Measurements from ENCODE around the gene LRCH1. TPM values are rescaled to one million over a fixed set of nuclear protein-coding genes. Genes with fewer than 3 reads are reported as not detected.

Gene LRCH1
- total RNA-seq, 1 experiment from 2014 or later = 7.4 TPM

DNA sequence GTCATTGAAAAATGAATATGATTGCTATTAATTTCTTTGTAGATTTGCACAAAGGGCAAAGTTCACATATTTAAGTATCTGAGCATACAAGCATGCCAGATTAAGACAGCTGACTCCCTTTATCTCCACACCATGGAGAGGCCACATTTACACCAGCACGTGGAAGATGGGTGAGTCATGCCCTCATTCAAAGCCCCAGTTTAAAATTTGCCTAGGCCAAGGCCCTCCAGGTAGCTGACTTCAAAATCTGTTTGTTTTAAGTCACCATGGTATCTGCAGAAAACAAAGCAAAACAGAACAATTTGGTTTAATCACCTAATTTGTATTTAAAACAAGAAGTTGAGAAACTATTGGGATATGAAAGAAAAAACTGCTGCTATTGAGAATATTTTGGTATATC, 134.8 kb downstream of the LRCH1 start:
- peak; percentile 72 for DNase-seq (ENCODE audit: low read depth)

DNA sequence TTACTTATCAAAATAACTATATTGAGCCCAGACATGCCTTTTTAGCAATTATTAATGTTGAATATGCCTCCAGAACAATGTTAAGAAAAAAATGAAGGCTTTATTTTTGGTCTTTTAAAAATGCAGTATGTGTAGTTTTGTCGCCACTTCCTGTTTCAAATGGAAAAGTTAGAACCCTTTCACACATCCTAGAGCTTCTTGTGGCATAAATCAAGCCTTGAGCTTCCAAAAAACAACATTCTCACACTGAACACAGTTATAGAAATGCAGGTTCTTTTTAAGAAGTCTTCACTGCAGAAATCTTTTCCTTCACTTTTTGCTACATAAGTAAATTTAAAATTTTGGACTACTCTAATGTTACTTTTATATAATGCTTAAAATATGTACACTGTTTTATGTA, 135.3 kb downstream of the LRCH1 start:
- DNase-seq (ENCODE audit: low read depth) = no peak

DNA sequence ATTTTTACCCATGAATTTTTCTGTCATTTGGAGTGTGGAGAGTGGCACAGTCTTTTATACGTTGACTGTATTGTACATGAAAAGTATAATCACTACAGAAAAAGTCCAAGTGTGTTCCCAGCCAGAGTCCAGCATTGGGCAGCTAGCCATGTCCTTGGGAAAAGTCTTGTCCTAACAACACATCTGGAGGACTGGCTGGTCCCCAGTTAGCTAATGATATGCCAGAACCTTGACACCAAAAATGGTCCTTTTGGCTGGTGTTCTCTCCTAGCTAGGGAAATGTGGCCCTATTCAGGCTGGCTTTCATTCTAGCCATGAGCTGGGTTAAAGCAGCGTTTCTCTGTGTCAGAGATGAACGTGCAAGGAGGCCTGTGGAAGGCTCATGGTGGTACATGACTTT, 145.0 kb downstream of the LRCH1 start:
- DNase-seq (ENCODE audit: low read depth) = no peak

DNA sequence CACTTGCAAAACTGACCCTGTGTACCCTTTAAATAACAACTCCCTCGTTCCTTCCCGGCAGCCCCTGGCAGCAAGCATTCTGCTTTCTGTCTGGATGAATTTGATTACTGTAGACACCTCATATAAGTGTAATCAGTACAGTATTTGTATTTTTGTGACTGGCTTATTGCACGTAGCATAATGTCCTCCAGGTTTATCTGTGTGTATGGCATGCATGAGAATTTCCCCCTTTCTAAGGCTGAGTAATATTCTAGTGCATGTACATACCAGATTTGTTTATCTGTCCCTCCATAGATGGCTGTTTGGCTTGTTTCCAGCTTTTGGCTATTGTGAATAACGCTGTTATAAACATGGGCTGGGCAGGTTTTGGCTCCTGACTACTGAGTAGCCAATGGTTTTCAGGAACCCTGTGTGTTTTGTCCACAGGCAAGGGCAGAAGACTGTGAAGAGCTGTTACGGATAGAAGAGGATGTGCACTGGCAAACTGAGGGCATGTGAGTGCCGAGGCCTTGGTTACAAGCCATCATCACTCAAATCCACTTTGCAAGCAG, 146.0 kb downstream of the LRCH1 start:
- no peak for DNase-seq (ENCODE audit: low read depth)

DNA sequence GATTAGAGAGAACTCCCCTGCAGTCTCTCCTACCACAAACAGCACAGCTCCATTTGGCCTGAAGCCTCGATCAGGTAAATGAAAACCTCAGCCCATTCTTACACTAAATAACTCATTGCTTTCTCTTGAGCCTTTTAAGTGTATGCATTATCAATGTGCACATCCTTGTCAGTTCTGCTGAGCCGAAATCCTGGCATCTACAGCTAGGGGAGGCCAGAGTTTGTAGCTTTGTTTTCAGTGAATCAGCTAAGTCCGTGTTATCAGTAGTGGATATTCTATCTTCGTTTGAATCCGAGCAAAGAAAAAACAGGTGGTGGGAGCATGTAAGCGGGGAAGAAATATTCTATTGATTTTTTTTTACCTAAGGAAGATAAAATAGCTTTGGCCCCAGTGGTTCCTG, 159.6 kb downstream of the LRCH1 start:
- DNase-seq (ENCODE audit: low read depth) = no peak

DNA sequence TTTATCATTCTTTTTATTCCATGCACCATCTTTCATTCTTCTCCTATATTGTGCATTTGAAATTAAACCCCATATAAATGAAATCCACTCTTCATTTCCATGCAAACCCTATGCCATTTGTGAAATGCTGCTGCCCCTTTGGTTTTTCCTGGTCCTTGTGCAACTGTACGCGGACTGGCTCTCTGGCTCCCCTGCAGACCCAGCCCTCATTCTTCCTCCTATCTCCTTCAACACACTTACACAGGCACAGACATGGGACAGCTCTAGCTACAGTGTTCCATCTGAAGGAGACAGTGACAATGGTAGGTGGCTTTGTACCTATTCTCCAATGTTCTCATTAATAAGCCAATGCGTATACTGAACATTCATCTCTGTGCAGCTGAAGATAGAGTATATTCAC, 162.4 kb downstream of the LRCH1 start:
- DNase-seq (ENCODE audit: low read depth) = no peak

DNA sequence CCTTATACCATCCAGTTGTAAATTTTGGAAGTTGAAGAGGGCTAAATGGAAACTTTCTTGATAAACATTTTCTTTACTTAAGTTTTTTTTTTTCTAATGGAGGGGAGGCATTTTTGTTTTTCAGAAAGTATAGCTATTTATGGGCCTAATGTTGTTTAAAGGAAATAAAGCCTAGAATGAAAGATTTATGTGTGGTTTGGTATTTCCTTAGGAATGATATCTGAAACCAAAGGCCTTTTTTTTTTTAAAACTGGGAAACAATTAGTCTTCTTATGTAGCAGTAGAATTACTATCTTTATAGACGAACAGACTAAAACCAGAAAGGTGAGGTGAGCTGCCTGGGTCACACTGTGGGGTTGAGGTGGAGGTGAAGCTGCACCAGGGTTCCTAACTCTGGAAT, 163.9 kb downstream of the LRCH1 start:
- DNase-seq (ENCODE audit: low read depth) = no peak

DNA sequence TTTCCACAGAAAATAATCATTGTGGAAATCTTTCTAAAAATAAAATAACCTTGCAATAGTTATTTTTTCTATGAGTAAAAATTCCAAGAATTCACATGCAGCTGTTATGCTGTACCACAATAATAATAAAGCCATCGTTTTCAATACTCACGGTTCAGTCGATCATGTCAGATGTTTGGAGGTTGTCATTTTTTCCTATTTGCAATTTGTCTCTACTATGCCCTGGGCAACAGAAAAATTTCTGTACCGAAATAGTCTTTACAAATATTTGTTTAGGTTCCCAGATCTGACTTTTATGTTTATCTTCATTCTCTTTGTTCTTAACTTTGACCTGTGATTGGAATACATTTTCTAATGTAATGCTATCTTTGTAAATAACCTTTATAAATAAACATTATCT, 164.3 kb downstream of the LRCH1 start:
- no peak for DNase-seq (ENCODE audit: low read depth)

DNA sequence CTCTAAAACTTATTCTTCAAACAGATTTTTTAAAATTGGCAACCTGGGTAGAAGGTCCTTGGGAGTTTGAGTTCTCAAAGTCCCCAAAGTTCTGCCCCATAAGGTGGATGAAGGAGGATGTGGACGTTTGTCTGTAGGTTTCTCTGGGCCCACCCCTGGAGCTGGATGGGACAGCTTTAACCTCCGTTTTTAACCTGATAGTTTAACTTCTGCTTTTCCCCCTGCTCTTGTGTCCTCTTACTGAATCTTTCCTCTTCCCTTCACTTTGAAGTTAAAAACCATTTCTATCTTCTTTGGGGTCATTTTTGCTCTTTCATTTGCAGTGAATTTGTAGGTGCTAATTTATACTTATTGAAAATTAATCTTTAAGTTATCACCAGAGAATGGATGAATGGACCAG, 164.9 kb downstream of the LRCH1 start:
- no peak for DNase-seq (ENCODE audit: low read depth)

DNA sequence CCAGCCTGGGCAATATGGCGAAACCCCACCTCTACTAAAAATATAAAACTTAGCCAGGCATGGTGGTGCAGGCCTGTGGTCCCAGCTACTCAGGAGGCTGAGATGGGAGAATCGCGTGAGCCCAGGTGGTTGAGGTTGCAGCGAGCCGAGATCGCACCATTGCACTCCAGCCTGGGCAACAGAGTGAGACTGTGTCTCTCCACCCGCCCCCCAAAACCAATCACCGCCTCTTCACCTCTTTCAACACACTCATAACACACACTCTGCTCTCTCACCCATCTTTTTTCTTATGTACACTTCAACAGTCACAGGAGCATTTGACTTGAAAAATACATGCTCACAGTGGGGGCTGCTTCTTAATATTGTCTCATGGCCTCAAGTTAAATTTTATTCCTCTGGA, 167.2 kb downstream of the LRCH1 start:
- DNase-seq (ENCODE audit: low read depth) = no peak

DNA sequence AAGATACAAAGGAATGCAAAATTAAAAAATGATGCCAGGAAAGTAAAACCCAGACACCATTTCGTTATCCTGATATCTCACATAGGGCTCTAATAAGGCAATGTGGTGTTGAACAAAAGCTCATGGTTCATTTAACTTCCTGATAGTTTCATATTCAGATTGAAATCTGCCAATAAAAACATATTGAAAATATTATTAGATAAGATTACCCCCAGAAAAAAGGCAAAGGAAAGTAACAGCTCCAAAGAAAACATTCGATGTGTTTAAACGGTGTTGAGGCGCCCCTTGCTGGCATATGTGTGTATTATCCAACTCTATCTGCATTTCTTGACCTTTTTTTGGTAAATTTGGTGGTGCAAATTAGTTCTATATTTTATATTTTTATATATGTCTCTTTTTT, 168.1 kb downstream of the LRCH1 start:
- peak; percentile 35 for DNase-seq (ENCODE audit: low read depth)

DNA sequence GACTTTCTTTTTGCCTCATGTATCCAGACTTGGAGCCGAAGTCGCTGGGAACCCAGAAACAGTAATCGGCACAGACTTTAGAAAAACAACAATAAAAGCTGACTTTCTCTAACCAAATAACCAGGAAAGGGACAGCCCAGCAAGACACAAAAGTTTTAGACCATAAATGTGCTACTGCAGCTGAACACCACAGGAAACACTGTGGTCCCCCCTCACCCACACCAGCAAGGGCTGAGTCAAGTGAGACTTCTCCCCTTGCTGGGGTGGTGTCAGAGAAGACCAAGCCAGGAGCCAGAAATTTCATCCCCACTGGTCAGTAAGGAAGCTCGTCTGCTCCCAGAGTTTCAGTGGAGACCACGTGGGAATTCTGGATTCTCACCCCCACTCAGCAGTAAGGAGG, 173.4 kb downstream of the LRCH1 start:
- DNase-seq (ENCODE audit: low read depth) = no peak

DNA sequence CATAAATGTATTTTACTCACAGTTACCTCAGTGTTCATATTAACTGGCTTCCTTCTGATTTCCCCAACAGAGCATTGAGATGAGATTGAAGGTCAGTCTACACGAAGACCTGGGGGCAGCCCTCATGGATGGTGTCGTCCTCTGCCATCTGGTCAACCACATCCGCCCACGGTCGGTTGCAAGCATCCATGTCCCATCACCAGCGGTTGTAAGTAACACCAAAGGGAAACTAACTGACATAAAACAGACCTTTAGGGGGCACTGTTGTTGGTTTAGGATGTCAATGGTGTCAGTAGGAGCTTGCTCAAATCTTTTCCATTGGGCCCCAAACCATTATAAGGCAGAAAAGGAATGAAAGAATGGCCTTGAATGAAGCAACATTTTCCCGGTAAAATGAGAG, 175.8 kb downstream of the LRCH1 start:
- DNase-seq (ENCODE audit: low read depth) = peak; percentile 8

DNA sequence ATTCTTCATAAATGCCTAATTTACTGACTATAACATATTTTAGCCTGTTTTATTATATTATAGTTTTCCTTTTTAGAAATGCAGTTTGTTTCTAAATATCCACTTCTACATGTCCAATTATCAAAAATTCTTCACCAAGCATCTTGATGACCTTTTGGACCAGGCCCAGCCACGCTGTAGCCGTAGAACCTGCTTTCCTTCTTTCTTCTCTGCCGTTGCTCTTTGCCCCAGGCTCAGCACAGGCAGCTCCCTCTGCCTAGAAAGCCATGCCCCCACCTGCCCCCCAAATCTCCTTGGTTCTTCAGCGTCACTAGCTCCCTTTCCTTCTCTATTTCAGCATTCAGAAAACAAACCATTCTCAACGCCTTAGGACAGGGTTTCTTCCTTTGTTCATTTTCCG, 178.6 kb downstream of the LRCH1 start:
- no peak for DNase-seq (ENCODE audit: low read depth)

DNA sequence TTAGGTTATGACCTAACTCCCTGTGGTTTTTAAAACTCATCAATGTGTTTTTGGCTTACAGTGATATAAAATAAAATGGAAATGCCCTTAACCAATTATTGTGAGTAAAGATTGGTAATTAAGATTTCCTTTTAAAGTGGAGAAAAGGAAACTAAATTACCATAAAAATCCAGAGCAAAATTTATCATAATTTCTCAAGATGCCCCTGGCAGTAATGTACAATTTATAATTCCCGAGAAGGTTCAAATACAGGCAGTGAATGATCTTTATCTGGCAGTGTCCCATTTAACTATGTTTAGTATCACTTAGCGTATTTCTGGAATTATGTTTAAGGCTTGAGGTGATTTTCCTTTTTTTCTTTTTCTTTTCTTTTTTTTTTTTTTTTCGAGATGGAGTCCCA, 182.5 kb downstream of the LRCH1 start:
- no peak for DNase-seq (ENCODE audit: low read depth)

DNA sequence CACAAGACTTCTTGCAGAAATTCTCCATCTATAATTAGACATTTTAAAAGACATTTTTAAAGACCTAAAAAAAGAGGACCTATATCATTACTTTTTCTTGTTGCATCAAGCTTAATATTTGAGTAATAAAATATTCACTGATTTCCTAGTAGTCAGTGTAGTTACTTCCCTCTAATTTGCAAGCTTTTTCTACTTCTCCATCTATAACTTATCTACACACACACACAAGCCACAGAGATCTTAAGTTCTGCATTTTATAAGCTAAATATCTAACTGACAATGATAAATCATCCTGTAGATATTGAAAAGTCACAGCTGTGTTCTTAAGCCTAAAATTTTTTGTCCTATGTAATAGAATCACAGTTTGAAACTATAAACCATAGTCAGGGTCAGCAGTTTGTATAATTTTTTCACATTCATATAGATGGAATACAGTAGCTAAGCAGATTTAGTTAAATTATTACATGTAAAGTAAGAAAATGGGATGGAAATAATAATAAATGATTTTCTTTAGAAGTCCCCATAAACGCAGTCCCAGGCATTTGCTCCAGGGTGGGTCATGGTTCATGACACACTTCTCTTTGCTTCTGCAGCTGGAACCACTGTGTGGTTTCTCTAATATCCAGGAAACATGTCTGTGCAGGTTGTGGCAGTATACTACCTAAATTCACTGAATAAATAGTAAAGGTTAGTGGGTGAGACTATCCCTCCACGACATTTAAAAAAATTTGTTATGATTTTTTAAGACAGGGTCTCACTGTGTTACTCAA, 183.8 kb downstream of the LRCH1 start:
- DNase-seq (ENCODE audit: low read depth) = no peak

DNA sequence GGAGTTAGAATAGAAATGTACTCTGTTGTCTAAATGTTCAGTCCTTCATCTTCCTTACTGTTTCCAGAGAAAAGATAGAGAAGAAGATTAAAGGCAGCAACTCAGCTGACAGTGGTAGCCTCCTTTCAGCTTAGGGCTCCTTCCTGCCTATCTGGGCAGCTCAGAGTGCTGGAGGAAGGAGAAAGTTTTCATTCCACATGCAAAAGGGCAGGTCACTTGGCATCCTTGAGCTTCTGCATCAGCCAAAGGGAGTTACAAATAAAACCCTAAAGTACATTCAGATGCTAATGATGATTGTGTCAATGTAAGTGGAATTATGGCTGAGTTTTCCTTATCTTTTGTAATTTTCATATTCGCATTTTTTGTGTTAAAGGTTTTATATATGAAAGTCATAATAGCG, 185.1 kb downstream of the LRCH1 start:
- no peak for DNase-seq (ENCODE audit: low read depth)

DNA sequence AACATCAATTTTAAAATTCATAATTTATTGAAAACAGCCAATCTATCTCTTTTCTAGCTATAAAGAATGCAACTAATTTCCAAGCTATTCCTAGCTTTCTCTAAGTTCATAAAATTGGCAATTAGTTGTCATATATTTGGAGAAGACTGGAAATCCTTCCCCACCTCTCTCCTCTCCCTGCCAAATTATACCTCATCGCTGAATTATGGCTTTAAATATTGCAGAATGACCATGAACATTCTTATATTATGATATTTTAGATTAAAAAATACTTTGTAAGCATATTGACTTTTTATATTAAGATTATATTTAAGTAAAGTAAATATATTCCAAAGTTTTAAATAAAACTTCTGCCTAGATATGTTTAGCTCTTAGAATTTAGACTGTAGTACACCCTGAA, 185.8 kb downstream of the LRCH1 start:
- DNase-seq (ENCODE audit: low read depth) = no peak

DNA sequence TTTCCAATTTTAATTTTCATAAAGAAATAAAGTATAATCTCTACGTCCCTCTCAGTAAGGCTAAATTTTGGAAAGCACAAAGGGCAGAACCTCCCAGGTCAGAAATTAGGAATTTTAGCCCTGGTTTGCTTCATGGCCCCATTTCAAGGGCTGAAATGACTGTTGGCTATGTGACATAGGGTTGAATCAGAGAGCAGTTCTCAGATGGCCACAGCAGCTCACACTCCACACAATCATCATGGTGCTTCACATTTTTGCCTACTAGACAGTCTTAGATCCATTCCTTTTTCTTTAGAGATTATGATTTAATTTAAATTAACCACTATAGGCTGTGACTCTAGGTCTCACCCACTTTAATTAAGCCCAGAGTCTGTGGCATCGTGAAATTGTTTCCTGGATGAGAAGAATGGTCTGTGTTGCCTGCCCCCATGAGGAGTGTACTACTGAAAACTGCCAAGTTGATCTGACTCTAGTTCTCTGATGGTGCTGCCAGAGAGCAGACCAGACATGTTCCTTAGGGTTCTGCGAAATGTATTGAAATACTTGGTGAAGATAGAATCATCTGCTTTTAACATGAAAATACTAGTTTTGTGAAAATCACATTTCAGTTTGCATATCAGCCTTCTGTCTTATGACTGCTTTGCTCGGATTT, 186.6 kb downstream of the LRCH1 start:
- no peak for DNase-seq (ENCODE audit: low read depth)

DNA sequence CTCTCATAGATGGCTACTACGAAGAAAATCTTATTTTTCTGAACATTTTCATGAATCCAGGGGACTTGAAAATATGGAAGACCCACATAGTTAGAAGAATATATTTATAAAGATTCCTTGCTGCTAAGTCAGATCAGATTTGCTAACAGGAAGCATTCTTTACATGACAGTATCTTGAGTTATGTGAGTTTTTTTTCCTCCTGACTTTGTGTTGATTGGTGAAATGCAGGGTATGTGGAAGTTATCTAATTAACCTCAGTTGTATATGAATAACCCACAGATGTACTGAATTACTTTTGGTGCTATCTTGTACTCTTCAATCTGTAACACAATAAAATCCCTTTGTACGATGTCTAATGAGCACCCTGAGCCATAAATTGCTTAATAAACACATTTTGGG, 190.2 kb downstream of the LRCH1 start:
- DNase-seq (ENCODE audit: low read depth) = no peak

DNA sequence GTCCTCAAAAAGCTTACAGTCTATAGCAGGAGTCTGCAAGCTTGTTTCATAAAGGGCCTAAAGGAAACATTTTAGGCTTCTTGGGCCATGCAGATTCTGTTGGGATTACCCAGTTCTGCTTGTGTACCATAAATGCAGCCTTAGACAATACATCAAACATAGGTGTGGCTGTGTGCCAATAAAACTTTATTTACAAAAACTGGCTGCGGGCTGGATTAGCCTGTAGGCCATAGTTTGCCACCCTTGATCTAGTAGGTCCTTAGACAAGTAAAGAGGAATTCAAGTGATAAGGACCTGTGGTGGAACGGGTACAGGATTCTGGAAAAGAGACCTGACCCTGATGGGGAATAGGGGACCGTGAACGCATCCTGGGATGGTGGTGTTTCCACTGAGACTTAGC, 192.1 kb downstream of the LRCH1 start:
- no peak for DNase-seq (ENCODE audit: low read depth)

DNA sequence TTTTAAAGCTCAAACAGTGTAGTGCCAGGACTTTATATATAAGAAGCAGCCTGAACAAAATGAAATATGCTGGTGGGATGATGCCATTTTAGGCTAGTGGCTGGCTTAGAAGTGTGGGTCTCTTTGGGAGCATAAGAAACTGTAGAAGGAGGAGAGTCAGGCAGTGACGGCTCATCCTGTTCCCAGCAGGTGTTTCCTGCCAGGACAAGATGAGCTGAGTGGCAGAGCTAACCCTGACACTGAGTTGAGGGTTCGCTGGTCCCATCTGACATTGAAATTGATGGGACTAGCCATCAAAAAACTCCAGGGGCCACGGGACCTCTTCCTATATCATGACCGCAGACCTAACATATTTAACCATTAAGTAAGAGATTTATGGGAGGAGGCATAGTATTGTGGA, 192.7 kb downstream of the LRCH1 start:
- DNase-seq (ENCODE audit: low read depth) = no peak

DNA sequence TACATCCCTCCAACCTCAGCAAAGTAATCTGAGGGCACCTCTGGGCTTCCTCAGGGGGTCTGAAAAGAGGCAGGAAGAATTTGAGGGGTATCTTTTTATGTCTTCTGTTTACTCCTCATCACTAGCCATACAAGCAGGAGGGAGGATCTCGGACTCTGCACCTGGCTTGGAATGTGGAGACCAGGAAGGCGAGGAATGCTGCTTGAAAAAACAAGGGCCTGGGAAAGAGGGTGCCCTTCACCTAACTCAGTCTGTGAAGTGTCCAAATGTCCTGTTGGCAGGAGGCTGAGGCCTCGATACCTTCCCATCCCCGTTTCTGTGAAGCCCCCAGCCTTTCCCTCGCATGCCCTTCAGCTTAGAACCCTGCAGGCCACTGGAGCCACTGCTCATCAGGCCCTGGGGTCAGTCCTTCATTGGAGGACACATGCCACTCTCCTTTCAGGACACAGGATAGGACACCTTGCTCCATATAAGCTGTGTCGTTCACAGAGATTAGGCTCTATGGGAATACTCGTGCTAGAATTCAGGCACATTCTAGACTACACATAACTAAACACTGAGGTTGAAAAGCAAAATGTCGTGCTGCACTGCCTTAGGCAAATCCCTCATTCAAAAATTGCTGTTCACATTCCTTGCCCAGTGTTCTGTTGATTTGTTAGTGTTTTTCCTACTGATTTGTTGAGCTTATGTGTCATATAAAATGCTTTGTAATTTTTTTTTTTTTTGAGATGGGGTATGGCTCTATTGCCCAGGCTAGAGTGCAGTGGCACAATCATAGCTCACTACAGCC, 194.3 kb downstream of the LRCH1 start:
- DNase-seq (ENCODE audit: low read depth) = peak; percentile 18
